M059J (cell line): ENCODE results near the gene C17orf100. TPM values are rescaled to one million over a fixed set of nuclear protein-coding genes. Genes with fewer than 3 reads are reported as not detected.

Source experiments
- DNase-seq: peaks from one replicate; pipeline ENCODE4 v3.0.0-alpha.2; 2012; ENCODE audit warnings: low read depth
- total RNA-seq: library from RNA; depleted of rRNA; stranded (reverse); fragments of >200 nt; shearing (Covaris generic); gene quantifications from 2 replicates; pipeline ENCODE4 v1.2.3, GENCODE V29; 2014; rRNA removed

Gene C17orf100
- 0.62 and 1.6 TPM in 2 replicates for total RNA-seq

DNA sequence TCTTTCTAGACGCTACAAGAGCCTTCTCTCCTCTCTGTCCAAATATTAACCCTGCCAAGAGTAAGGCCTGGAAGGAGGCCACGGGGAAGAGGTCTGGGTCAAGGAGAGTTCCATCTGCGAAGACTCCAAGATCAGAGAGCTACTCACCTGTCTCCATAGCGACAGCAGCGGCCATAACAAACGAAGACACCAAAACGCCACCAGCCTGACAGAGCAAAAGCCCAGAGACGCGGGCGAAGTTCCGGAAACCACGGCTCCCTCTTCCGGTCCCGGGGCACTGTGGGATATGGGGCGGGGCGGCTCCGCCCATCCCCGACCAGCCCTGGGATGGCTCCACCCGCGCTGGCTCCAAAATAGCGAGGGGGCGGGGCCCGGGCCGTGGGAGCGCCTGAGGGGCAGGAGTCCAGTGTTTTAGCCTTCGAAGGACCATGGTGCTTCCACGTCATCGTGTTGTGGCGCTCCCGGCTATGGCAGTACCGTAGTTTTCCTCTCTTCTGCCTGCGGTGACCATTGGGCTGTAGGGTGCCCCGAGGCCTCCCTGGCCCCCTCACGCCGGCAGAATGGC is at the start of gene C17orf100, which contains the start of gene MED31:
Gene C17orf100, plus strand, starts transcription at position 409 of the 565 bp plus-strand sequence. Its CDS starts 152 bp downstream, at position 561.
Gene MED31, minus strand, starts transcription at position 252 of the 565 bp plus-strand sequence. Its CDS starts 77 bp downstream, at position 175.
- DNase-seq: peak; percentile 95

DNA sequence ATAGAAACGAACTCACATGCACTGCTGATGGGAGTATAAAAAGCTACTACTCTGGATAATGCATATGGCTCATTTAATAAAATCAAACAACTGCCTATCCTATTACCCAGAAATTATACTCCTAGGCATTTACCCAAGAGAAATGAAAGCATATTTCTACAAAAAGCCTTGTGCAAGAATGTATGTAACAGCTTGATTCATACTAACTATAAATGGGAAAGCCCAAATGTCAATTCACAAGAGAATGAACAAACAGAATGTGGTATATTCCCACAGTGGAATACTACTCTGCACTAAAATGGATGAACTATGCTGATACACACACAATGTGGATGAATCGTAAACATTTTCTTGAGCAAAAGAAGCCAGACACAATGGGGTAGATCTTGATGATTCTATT is 49.4 kb upstream of the C17orf100 start:
- no peak for DNase-seq

DNA sequence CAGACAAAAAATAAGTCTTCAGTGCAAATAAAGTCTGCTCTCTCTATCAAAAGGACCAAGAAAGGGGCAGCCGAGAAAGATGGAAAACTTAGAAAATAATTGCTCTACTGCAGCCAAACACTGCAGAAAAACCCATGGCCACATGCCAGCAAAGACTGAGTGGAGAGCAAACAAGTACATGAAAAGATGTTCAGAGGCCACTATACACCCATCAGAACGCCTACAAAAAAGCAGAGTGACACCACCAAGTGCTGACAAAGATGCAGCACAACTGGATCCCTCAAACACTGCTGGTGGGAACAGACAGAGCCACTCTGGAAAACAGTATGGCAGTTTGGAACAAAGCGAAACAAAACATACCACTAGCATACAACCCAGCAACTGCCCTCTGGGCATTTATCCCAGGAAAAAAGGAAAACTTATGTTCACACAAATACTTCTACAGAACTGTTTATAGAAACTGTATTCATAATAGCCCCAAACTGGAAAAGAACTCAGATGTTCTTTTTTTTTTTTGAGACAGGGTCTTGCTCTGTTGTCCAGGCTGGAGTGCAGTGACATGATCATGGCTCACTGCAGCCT is 47.7 kb upstream of the C17orf100 start:
- DNase-seq: peak; percentile 1

DNA sequence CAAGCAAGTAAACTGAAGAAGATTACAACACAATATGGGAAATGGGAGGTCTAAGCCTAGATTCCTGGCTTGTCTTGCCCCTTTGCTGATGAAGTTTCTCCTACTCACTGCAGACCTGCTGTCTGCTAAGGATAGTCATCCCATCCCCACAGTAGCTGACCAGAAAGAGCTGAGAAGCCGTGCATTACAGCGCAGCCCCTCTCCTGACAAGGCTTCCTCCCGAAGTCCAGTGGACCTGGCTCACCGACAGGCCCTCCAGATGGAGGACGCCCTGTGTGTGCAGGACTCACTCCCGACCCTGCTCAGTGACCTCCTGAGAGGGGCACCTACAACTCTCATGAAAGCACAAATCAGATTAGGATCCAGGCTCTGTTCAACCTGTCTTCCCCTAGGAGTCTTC is 46.4 kb upstream of the C17orf100 start:
- DNase-seq: no peak

DNA sequence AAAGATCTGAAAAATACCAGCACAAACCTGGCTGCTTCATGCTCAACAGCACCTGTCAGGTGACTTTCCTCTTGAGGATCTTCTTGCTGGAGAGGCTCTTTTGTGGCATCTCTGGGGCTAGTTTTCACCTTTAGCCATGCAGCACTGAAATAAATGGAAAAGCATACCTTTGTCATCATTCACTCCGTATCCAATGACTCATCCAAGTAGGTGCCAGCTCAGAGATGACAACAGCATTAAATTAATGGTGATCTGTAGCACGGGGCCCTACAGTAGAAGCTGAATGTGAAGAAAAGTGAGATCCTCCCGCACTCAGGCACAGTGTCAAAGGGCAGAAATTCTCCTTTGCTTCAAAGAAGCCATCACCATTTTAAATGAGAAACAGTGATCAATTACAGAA is 43.2 kb upstream of the C17orf100 start:
- DNase-seq: peak; percentile 72

DNA sequence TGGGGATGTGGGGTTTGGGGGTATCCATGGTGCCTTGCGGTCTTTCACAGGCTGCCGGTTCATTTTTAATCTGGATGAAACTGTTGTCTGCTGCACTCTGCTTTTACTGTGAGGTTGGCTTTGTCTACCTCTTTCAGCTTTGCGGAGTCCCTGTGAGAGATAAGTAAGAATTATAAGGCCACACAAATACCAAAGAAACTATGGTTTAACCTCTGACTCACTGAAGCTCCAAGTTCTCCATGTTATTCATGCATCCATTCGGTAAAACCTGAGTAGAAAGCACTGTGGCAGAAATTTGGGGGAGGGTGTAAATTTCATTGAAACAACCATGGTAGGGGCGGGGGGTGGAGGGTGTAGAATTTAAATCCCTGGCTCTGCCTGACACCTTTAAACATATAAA is 41.6 kb upstream of the C17orf100 start:
- peak; percentile 4 for DNase-seq

DNA sequence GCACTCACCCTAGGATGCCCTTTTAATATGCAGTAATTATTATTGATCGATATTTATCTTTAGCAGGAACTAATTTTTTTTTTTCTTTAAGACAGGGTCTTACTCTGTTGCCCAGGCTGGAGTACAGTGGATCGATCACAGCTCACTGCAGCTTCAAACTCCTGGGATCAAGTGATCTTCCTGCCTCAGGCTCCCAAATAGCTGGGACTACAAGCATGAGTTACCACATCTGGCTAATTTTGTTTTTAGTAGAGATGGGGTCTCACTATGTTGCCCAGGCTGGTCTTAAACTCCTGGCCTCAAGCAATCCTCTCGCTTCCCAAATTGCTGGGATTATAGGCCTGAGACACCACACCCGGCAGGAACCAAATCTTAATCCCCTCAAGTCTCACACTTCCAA is 40.3 kb upstream of the C17orf100 start:
- no peak for DNase-seq

DNA sequence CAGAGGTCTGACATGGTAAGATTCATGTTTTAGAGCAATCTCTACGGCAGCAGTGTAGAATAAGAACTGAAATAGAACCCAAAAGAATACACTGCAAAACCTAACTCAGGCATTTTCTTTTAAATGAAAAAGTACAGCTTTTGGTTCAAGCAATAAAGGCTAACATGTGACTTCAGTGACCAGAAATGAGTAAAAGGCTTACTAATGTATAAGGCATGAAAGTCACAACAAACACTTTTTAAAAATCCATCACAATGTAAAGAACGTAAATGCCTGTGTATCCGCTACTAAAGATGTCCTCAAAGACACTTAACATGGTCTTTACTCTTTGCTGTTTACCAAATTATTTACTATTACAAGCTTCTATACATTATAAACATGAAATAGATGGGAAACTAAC is 27.6 kb upstream of the C17orf100 start:
- DNase-seq: no peak

DNA sequence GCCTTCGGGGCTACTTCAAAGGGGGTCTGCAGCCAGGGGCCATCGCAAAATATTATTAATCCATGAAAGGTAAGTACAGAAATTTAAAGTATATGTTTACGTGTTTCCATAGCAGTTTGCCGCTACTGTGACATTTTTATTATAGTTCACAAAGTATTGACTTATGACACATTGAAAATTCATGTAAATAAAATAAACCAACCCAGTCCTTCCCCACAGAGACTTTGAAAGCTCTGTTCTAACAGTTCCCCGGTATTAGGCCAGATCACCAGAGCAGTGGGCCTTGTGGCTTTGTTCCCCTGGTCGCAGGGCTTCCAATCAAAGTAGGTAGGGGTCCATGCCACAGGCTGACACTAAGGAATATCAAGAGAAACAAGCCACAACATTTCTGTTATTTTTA is 24.9 kb upstream of the C17orf100 start:
- no peak for DNase-seq

DNA sequence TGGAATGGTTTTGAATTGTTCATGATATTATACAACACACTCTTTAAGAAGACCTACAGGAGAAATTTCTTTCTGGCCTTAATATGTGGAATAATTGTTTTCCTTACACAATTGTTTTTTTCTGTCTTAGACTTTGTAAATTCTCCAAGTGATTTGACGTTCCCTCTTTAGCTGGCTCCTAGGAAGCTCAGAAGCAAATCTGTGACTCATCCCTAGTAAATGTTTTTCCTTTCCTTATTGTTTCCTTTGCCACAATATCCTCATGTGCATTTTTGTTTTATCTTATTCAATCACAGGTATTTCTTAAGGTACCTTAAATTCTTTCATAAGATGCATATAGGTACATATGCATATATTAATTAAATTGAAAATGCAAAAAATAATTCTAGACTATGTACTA is 24.5 kb upstream of the C17orf100 start:
- peak; percentile 34 for DNase-seq

DNA sequence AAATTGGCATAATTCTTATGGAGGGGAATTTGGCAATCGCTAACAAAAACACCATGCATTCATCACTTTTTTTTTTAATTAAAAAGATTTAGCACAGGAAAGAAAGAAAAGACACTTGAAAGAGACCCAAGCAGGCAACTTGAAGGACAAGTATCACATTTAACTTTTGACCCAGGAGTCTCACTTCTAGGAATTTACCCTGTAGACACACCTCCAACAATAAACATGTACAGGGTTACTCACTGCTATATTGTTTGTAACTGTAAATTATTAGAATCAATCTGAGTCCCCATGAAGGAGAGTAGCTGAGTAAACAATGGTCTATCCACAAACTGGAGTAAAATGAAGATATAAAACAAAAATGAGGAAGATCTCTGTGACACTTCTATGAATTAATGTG is 21.2 kb upstream of the C17orf100 start:
- no peak for DNase-seq

DNA sequence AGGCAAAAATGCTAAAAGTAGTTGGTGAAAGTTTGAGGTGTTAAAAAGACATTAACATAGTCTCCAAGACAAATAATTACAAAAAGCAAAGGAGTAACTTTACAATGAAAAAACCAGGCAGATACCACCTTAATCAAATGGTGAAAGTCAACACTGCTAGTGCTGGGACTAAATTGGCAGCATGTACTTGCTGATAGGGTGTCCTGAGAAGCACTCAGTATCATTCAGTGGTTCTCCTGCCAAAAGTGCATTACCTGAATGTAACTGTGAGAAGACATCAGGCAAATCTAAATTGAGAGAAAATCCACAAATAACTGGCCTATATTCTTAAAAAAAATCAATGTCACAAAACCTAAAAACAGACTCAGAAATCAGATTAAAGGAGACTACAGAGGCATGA is 19.0 kb upstream of the C17orf100 start:
- no peak for DNase-seq

DNA sequence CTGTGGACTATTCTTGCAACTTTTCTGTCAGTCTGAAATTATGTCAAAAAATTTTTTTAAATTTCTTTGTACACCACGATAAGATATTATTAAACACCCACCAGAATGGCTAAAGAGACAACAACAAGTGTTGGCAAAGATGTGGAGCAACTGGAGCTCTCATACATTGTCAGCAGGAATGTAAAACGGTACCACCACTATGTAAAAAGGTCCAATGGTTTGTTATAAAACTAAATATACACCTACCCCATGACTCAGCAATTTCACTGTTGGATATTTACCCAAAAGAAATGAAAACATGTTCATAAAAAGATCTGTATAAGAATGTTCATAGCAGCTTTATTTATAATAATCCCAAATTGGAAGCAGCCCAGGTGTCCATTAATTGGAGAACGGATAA is 18.3 kb upstream of the C17orf100 start:
- DNase-seq: no peak

DNA sequence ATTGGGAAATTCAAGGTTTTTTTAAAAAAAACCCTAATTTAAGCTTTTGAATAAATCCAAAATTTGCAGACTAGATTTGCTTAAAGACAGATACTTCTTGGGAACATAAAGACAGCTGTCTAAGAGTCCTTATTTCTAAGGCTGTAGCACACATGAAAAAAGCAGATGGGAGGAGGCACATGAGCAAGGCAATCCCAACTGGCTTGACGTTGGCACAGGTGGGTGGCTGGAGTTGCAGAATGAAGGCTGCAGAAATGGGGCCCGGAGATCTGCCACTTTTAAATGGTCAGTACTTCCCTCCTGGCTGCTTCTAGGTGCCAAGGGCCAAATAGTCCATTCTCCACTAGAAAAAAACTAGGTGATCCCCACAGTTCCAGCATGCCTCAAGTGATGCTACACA is 15.5 kb upstream of the C17orf100 start:
- DNase-seq: no peak

DNA sequence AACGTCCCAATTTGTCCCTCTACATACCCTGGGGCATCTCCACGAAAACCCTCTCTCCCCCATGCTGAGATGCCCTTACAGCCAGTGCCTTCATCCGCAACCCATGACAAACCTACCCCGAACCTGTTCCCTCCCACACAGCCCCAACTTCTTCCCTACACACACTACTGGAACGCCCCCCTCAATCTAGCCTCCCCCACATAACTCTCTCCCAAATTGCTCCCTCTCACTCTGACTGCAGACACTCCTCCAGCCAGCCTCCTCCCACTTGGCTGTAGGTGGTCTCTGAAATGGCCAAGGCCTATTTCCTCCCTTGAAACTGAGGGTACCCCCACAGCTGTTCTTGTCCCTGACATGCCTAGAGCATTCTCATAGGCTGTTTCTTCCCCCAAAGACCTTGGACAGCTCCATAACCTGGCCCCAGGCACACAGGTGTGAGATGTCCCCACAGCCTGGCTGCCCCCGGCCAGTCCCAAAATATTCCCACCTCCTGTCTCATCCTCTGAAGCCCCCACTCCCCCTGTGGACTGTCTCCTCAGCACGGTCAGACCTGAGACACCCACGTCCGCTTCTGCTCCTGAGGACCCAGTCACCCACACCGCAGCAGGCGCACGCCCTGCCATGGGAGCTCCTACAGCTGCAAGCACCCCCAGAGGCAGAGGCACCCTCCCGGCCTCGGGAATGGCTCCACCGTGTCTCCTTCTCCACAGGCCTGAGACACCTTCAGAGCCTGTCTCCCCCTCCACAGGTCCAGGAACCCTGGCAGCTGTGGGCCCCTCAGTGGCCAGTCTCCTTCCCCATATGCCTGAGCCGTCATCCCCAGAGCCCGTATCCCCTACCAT is 14.7 kb upstream of the C17orf100 start:
- DNase-seq: no peak

DNA sequence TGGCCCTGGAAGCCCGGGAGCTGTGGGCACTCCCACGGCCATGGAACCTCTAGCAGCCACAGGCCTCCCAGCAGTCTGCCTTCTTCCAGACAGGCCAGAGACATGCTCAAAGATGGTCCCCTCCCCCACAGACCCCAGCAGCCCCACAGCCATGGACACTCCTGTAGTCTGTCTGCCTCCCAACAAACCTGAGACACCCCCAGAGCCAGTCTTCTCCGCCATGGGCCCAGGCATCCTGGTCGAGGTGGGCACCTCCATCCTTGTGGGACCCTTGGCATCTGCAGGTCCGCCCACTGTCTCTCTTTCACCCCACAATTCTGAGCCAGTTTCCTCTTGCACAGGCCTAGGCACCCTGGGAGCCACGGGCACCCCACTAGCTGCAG is 14.1 kb upstream of the C17orf100 start:
- DNase-seq: no peak

DNA sequence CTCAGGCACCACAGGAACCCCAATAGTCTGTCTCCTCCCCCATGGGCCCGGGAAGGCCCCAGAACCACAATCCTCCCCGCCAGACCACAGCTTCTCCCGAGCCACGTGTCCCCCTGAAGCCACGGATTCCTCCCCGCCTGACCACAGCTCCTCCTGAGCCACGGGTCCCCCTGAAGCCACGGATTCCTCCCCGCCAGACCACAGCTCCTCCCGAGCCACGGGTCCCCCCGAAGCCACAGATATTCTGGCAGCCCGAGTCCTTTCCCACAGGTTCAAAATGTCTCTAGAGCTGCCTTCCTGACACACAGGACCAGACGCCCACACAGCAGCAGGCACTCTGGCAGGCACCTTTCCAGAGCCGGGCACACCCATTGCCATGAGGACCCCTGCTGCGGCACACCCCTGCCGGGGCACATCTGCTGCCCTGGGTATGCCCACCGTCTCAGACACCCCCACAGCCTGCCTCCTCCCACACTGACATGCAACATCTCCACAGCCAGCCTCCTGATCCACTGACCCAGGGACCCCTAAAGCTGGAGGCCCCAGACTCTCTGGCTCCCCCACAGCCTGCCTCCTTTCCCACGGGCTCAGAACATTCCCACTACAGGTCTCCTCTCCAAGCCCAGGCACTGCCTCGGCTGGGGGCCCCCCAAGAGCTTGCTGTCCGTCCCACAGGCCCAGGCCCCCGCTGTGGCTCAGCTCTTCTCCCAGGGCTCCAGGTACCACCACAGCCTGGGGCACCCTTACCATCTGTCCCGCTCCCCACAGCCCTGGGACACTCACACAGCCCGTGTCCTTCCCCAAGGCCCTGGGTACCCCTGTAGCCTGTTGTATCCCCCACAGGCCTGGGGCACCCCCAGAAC is 13.3 kb upstream of the C17orf100 start:
- no peak for DNase-seq

DNA sequence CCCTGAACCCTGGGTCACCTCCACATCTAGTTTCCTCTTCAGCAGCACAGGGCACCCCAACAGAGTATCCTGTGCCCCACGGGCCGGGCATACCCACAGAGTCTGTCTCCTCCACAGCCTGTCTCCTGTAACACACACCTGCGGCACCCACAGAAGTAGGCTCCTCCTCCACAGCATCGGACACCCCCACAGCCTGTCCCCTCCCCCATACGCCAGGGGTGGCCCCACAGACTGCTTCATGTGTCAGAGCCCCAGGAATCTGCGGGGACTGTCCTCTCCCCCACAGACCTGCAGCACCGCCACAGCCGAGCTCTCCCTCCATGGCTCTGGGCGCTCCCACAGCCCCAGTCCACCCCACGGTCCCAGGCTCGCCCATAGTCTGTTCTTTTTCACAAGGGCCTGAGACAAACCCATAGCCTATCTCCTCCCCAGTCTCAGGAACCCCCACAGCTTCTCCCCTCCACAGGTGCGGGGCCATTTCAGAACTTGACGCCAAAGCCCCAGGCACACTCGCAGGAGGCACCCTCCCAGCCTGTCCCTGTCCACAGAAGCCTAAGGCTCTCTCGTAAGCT is 12.5 kb upstream of the C17orf100 start:
- no peak for DNase-seq

DNA sequence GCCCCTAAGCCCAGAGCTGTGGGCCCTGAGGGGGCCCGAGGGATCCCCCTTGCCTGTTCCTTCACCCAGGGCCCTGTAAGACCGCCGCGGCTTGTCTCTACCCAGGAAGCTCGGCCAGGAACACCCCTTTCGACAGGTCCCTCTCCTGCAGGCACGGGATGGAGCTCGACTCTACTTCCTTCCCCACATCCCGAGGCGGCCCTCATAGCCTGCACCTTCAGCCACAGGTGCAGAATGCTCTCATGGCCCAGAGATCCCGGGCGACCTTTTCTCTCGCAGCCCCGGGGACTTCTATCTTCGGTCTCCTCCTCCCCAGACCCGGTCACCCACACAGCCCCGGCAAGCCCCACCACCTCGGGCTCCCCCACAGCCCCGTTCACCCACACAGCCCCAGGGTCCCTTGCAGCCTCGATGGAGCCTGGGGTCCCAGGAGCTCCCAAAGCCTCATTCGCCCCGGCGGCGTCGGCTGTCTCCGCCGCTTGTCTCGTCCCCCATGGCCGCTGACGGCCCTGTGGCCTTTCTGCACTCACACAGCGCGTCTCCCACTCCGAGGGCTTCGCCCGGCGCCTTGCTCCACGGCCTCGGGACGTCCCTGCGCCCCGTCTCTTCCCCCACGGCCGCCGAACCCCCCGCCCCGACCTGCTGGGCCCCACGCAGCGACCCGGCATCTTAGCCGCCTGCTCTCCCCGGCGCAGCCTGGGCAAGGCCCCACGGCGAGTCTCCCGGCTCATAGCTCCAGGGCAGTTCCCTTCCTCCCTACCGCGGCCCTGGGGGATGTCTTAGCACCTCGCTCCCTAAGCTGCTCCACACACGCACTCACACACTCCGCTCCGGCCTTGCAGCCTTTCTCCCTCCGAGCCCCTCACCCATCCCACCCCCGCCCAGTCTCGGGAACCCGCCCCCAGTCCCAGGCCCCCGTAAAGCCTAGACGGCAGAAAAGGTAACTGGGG is 11.7 kb upstream of the C17orf100 start:
- DNase-seq: peak; percentile 48

DNA sequence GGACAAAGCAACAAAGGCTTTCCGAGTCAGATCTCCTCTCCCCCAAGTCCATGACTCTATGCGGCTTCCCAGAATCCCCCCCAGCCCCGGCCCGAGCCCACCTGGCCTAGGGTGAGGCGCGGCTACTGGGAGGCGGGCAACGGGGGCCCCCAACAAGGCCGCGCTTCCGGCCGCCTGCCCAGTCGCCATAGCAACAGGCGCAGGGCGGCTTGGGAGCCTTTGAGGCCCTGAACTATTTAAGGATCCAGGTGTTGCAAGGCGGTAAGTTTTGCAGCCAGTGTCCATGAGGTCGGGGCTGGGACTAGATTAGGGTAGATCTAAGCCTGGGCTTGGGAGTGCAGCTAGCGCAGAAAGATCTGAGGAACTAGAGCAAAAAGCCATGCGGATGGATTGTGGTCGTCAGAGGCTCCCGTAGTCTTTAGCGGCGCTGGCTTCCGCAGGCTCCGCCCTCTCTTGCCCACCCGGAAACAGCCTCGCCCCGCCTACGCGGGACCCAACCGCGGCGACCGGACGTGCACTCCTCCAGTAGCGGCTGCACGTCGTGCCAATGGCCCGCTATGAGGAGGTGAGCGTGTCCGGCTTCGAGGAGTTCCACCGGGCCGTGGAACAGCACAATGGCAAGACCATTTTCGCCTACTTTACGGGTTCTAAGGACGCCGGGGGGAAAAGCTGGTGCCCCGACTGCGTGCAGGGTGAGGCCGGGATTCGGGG is 10.9 kb upstream of the C17orf100 start, which contains the start of the genes KIAA0753 and TXNDC17:
Gene KIAA0753, minus strand, starts transcription at position 176 of the 711 bp plus-strand sequence. CDS start 5,608 bp downstream, outside the sequence.
Gene TXNDC17, plus strand, starts transcription at position 525 of the 711 bp plus-strand sequence. Its CDS starts 23 bp downstream, at position 548.
- DNase-seq: peak; percentile 87
